A549 (cell line): ENCODE data around the gene BICRA. TPM values are rescaled to one million over a fixed set of nuclear protein-coding genes. Genes with fewer than 3 reads are reported as not detected.

ENCODE experiments used
- ATAC-seq, 2 experiments: fragments of 200-7000 bp in 1 of 2; fragments of >200 bp in 1 of 2; cut with Nextera tagmentation in 1 of 2; cut with Tn5 transposase in 1 of 2; 3 replicates each; pipeline versions ENCODE4 v1.8.0 to v1.9.1; 2018 to 2020; ENCODE audit warnings: mild to moderate bottlenecking in 1 of 2, moderate library complexity in 1 of 2
- CTCF ChIA-PET: fragments of 300-600 bp; sonication (Branson Sonifier 250); formaldehyde crosslinking; extraction: SDS; loops from one replicate; lab custom pipeline; 2021; ENCODE audit warnings: antibody characterized with exemption, inconsistent platforms; lab: Yijun Ruan, JAX
- POLR2A ChIA-PET: fragments of 350-600 bp; formaldehyde crosslinking; extraction: SDS; loops from one replicate; lab custom pipeline; 2021; ENCODE audit warnings: antibody characterized with exemption, inconsistent platforms; lab: Yijun Ruan, JAX
- DNase-seq, 2 experiments: peaks; one replicate each; pipeline versions ENCODE4 v3.0.0 to v3.0.0-alpha.2; 2011 to 2016; ENCODE audit warnings: low read depth in 1 of 2, low spot score in 1 of 2
- FAIRE-seq: peaks from 2 replicates; lab custom pipeline; 2011; peaks lifted over from hg19 to GRCh38; lab: Jason Lieb, UNC
- H3K27ac ChIP-seq, 2 experiments: fragments of >200 bp; sonication (Bioruptor Twin); formaldehyde crosslinking; 3 replicates each; pipeline ENCODE4 v1.5.1; 2016 to 2017
- H3K4me1 ChIP-seq: fragments of >200 bp; sonication (Bioruptor Twin); formaldehyde crosslinking; 3 replicates; pipeline ENCODE4 v1.6.1; 2016
- H3K4me2 ChIP-seq: fragments of >200 bp; sonication (Bioruptor Twin); formaldehyde crosslinking; 3 replicates; pipeline ENCODE4 v1.6.1; 2016
- H3K4me3 ChIP-seq: fragments of >200 bp; sonication (Bioruptor Twin); formaldehyde crosslinking; 3 replicates; pipeline ENCODE4 v1.5.1; 2016
- H3K9me3 ChIP-seq: fragments of >200 bp; sonication (Bioruptor Twin); formaldehyde crosslinking; 3 replicates; pipeline ENCODE4 v1.6.1; 2016
- CBX2 ChIP-seq: fragments of 200-600 bp; sonication (generic); IDR thresholded peaks from 2 replicates; pipeline ENCODE4 v1.6.1; 2016; ENCODE audit warnings: low read depth, mild to moderate bottlenecking, borderline replicate concordance
- CTCF ChIP-seq: fragments of >200 bp; sonication (Bioruptor Twin); formaldehyde crosslinking; IDR thresholded peaks from 3 replicates; pipeline ENCODE4 v1.5.1; 2016
- EP300 ChIP-seq, 2 experiments: fragments of >200 bp; sonication (Bioruptor Twin); formaldehyde crosslinking; IDR thresholded peaks; 2 replicates in 1 of 2; 3 replicates in 1 of 2; pipeline ENCODE4 v1.6.1; 2016 to 2017
- ESRRA ChIP-seq: fragments of 150-350 bp; IDR thresholded peaks from 2 replicates; pipeline ENCODE4 v1.6.1; 2014; ENCODE audit warnings: mild to moderate bottlenecking, low read length, borderline replicate concordance
- FOSL2 ChIP-seq, 2 experiments: fragments of 450-650 bp in 1 of 2; fragments of >200 bp in 1 of 2; sonication (Bioruptor Twin) in 1 of 2; formaldehyde crosslinking; IDR thresholded peaks; 2 replicates each; pipeline versions ENCODE4 v1.5.0 to v1.6.1; 2016 to 2020; ENCODE audit warnings: mild to moderate bottlenecking in 1 of 2, moderate library complexity in 1 of 2
- HEYL ChIP-seq: fragments of 250-450 bp; sonication (Bioruptor Pico); IDR thresholded peaks from 2 replicates; pipeline ENCODE4 v1.8.0; 2021; ENCODE audit warnings: mild to moderate bottlenecking, moderate library complexity
- MAFK ChIP-seq: fragments of 450-650 bp; IDR thresholded peaks from 2 replicates; pipeline ENCODE4 v1.6.1; 2014; ENCODE audit not compliant: partially characterized antibody
- MYC ChIP-seq: IDR thresholded peaks from 2 replicates; pipeline ENCODE4 v1.6.1; 2012; ENCODE audit warnings: mild to moderate bottlenecking, inconsistent platforms, low read length, improper control_type of control experiment, borderline replicate concordance
- NFE2L2 ChIP-seq: fragments of 150-350 bp; conservative IDR thresholded peaks from 2 replicates; pipeline ENCODE4 v1.6.1; 2014; ENCODE audit warnings: low read length
- PBX3 ChIP-seq: IDR thresholded peaks from 2 replicates; pipeline ENCODE4 v1.6.1; 2012
- RNF2 ChIP-seq: fragments of 200-600 bp; sonication (generic); IDR thresholded peaks from 2 replicates; pipeline ENCODE4 v1.6.1; 2016; ENCODE audit warnings: low read depth, mild to moderate bottlenecking, antibody characterized with exemption, moderate library complexity, borderline replicate concordance
- SREBF2 ChIP-seq: fragments of 450-650 bp; IDR thresholded peaks from 2 replicates; pipeline ENCODE4 v1.6.1; 2014; ENCODE audit warnings: mild to moderate bottlenecking, moderate library complexity
- TP53 ChIP-seq: fragments of 250-450 bp; sonication (Bioruptor Pico); IDR thresholded peaks from 2 replicates; pipeline ENCODE4 v1.5.0; 2021; ENCODE audit warnings: mild to moderate bottlenecking, moderate library complexity
- ZC3H11A ChIP-seq: fragments of 450-650 bp; IDR thresholded peaks from 2 replicates; pipeline ENCODE4 v1.6.1; 2014; ENCODE audit warnings: antibody characterized with exemption, mild to moderate bottlenecking
- ZFP36 ChIP-seq: fragments of 450-650 bp; IDR thresholded peaks from 2 replicates; pipeline ENCODE4 v1.6.1; 2014; ENCODE audit warnings: borderline replicate concordance; ENCODE audit not compliant: partially characterized antibody
- ZNF302 ChIP-seq: fragments of 250-450 bp; sonication (Bioruptor Pico); IDR thresholded peaks from 2 replicates; pipeline ENCODE4 v1.9.0; 2021; ENCODE audit warnings: inconsistent platforms, mild to moderate bottlenecking, moderate library complexity
- WGBS: methylation state at CpG from one replicate; pipeline ENCODE4 v1.1.6; 2017; ENCODE audit errors: missing lambda C conversion rate; 5-methylcytosine and 5-hydroxymethylcytosine counted together
- polyA plus RNA-seq, 4 experiments: library from polyadenylated mRNA; depleted of rRNA in 3 of 4; stranded (reverse); fragments of >200 nt; fragmentation: RNase III in 1 of 4; extraction: RNeasy Plus Mini Kit Qiagen cat#74134 plus additional on column Dnase treatment in 1 of 4; gene quantifications; 2 replicates in 3 of 4; 3 replicates in 1 of 4; pipeline ENCODE4 v1.2.3, GENCODE V29; 2011 to 2017

Gene BICRA
- polyA plus RNA-seq, 2 of the 4 experiments (the other 2 are of a cell fraction), result 0.83 to 12.4 TPM

GRCh38 chr19:47686679-47687450 lies 77.9 kb downstream of the BICRA start:
- ChIA-PET POLR2A (no interaction called here), CTCF (interaction anchor here (0.6 to 7.5 kb wide), 7 partner anchors 9 to 381 kb away, joined by 3 to 68 read pairs (median 4); partner anchors contain the start of gene KPTN)
- 85% methylated on average over 7 of the region's 7 CpGs for WGBS
- ATAC-seq (no peak), FAIRE-seq (no peak), DNase-seq (no peak)
- Histone ChIP-seq H3K27ac (no peak overlapping the region), H3K4me2 (no peak overlapping the region), H3K4me1 (no peaks in the 10 kb centered on the region), H3K9me3 (no peaks in the 10 kb centered on the region), H3K4me3 (no peak overlapping the region)
- TF ChIP-seq FOSL2 (IDR thresholded peaks at IDR 0.05) (no peak), FOSL2 (CRISPR knock-in tag; IDR thresholded peaks at IDR 0.05) (no peak), SREBF2 (no peak), PBX3 (no peak), RNF2 (no peak)

- Histone ChIP-seq H3K4me1 (no peaks in the 10 kb centered on the region), H3K4me2 (no peak overlapping the region), H3K4me3 (no peak overlapping the region), H3K27ac (no peak overlapping the region), H3K9me3 (no peaks in the 10 kb centered on the region)
- ATAC-seq, result no peak
- no peak for TF ChIP-seq EP300 (IDR thresholded peaks at IDR 0.05)
- TF ChIP-seq MAFK, result no peak
- no peak for TF ChIP-seq TP53 (CRISPR knock-in tag)
- TF ChIP-seq ZNF302, result no peak
- TF ChIP-seq ESRRA, result no peak
- no peak for TF ChIP-seq HEYL
- TF ChIP-seq CTCF, result no peak
- ChIA-PET POLR2A (no interaction called here), CTCF (interaction anchor here (0.6 to 7.5 kb wide), 9 partner anchors 11 to 251 kb away, joined by 3 to 68 read pairs (median 4); partner anchors contain the start of genes EHD2, KPTN and NAPA)
- 87% methylated on average over 7 of the region's 7 CpGs for WGBS
- DNase-seq, result no peak
- no peak for FAIRE-seq
Observed at GRCh38 chr19:47687906-47688305, 79.0 kb downstream of the BICRA start.

- Histone ChIP-seq H3K27ac (no peak overlapping the region), H3K4me3 (no peak overlapping the region), H3K4me2 (no peak overlapping the region), H3K4me1 (no peaks in the 10 kb centered on the region), H3K9me3 (no peaks in the 10 kb centered on the region)
- ATAC-seq (no peak), FAIRE-seq (no peak), DNase-seq (no peak)
- CTCF ChIA-PET, result interaction anchor here (0.8 to 7.5 kb wide), 12 partner anchors 8 to 342 kb away, joined by 3 to 68 read pairs (median 6); partner anchors contain the start of genes DHX34, EHD2, KPTN and NAPA
- WGBS, result 91% methylated on average over 5 of the region's 5 CpGs
- no peak for TF ChIP-seq EP300 (IDR thresholded peaks at IDR 0.05)
- TF ChIP-seq ZFP36, result no peak
- TF ChIP-seq ZC3H11A, result no peak
- no peak for TF ChIP-seq MYC
- no peak for TF ChIP-seq NFE2L2
- no peak for TF ChIP-seq FOSL2 (IDR thresholded peaks at IDR 0.05)
- TF ChIP-seq FOSL2 (CRISPR knock-in tag; IDR thresholded peaks at IDR 0.05), result no peak
- TF ChIP-seq ESRRA, result no peak
- TF ChIP-seq CBX2, result no peak
- TF ChIP-seq, all 56 proteins: peak for 0
- POLR2A ChIA-PET, result no interaction called here
Observed at GRCh38 chr19:47691090-47691489, 82.2 kb downstream of the BICRA start.
